B cell (primary cell): Measurements from ENCODE around the gene ZFAND6. TPM values are rescaled to one million over a fixed set of nuclear protein-coding genes. Genes with fewer than 3 reads are reported as not detected.

Source experiments
- ATAC-seq: fragments of 200-7000 bp; cut with Tn5 transposase; one replicate; pipeline ENCODE4 v1.10.0; 2021; ENCODE audit warnings: low read depth, mild to moderate bottlenecking, moderate number of reproducible peaks, moderate library complexity
- CTCF ChIA-PET: fragments of 350-600 bp; sonication (Branson Sonifier 250); formaldehyde crosslinking; loops from one replicate; lab custom pipeline; 2021; ENCODE audit warnings: antibody characterized with exemption, inconsistent platforms; lab: Charles Lee
- POLR2A ChIA-PET: fragments of 350-600 bp; sonication (Branson Sonifier 250); formaldehyde crosslinking; loops from one replicate; lab custom pipeline; 2021; ENCODE audit warnings: antibody characterized with exemption; lab: Charles Lee
- DNase-seq: peaks from one replicate; pipeline ENCODE4 v3.0.0; 2013
- H2AFZ ChIP-seq: 2 replicates; pipeline ENCODE4 v1.6.1; 2012; ENCODE audit warnings: mild to moderate bottlenecking, low read depth, low read length; ENCODE audit not compliant: insufficient read depth, poor library complexity, severe bottlenecking
- H3K27ac ChIP-seq, 2 donors: 1 replicate in 1 of 2; 2 replicates in 1 of 2; pipeline ENCODE4 v1.5.1; 2012 to 2013; ENCODE audit warnings: low read length in 2 of 2, mild to moderate bottlenecking in 2 of 2, moderate library complexity in 1 of 2
- H3K27me3 ChIP-seq, 4 experiments: fragments of 200-600 bp in 1 of 4; sonication (generic) in 1 of 4; replicated peaks in 1 of 4; 1 replicate in 2 of 4; 2 replicates in 2 of 4; pipeline versions ENCODE4 v1.6.1 to v1.7.0; 2013 to 2016; ENCODE audit warnings: low read length in 3 of 4, mild to moderate bottlenecking in 2 of 4, mixed read lengths in 1 of 4, moderate library complexity in 1 of 4; ENCODE audit not compliant: insufficient read depth in 4 of 4, control insufficient read depth in 3 of 4; ENCODE audit errors: control extremely low read depth in 1 of 4
- H3K36me3 ChIP-seq, 2 experiments: replicated peaks in 1 of 2; 1 replicate in 1 of 2; 2 replicates in 1 of 2; pipeline versions ENCODE4 v1.6.1 to v1.7.1; 2013; ENCODE audit warnings: low read length in 1 of 2; ENCODE audit not compliant: insufficient read depth in 2 of 2, control insufficient read depth in 1 of 2; ENCODE audit errors: control extremely low read depth in 1 of 2, extremely low read depth in 1 of 2
- H3K4me1 ChIP-seq, 2 donors: fragments of 200-600 bp in 1 of 2; sonication (generic) in 1 of 2; 1 replicate in 1 of 2; 2 replicates in 1 of 2; pipeline versions ENCODE4 v1.5.1 to v1.6.1; 2013 to 2017; ENCODE audit warnings: low read length in 2 of 2; ENCODE audit not compliant: control insufficient read depth in 2 of 2, insufficient read depth in 2 of 2
- H3K4me2 ChIP-seq: replicated peaks from 2 replicates; pipeline ENCODE3; 2012; ENCODE audit warnings: mild to moderate bottlenecking, low read depth, low read length; ENCODE audit not compliant: poor library complexity, severe bottlenecking
- H3K4me3 ChIP-seq, 5 experiments: fragments of 200-600 bp in 1 of 5; sonication (generic) in 1 of 5; 1 replicate in 3 of 5; 2 replicates in 2 of 5; pipeline versions ENCODE4 v1.5.1 to v1.7.0; 2011 to 2016; ENCODE audit warnings: low read length in 4 of 5, mild to moderate bottlenecking in 4 of 5, low read depth in 2 of 5, control low read depth in 1 of 5, moderate library complexity in 1 of 5; ENCODE audit not compliant: insufficient read depth in 1 of 5; ENCODE audit errors: control extremely low read depth in 1 of 5, extremely low read depth in 1 of 5
- H3K79me2 ChIP-seq: fragments of 200-600 bp; sonication (generic); one replicate; pipeline ENCODE4 v1.6.0; 2016; ENCODE audit warnings: low read length; ENCODE audit not compliant: control insufficient read depth, insufficient read depth
- H3K9ac ChIP-seq: fragments of 200-600 bp; sonication (generic); 2 replicates; pipeline ENCODE4 v1.6.1; 2017; ENCODE audit warnings: mild to moderate bottlenecking, low read length, moderate library complexity
- H3K9me3 ChIP-seq, 3 donors: one replicate each; pipeline versions ENCODE4 v1.6.1 to v1.7.1; 2013; ENCODE audit warnings: low read length in 2 of 3; ENCODE audit not compliant: control insufficient read depth in 2 of 3, insufficient read depth in 1 of 3; ENCODE audit errors: control extremely low read depth in 1 of 3
- H4K20me1 ChIP-seq: 2 replicates; pipeline ENCODE4 v1.6.0; 2012; ENCODE audit warnings: mild to moderate bottlenecking, low read length; ENCODE audit not compliant: insufficient read depth, control insufficient read depth, poor library complexity, severe bottlenecking
- H3K27ac Mint-ChIP-seq: one replicate; pipeline ENCODE4 v1.8.0; 2021; ENCODE audit warnings: mixed read lengths
- H3K27me3 Mint-ChIP-seq: one replicate; pipeline ENCODE4 v1.8.0; 2021; ENCODE audit warnings: mixed read lengths
- H3K4me1 Mint-ChIP-seq: one replicate; pipeline ENCODE4 v1.8.0; 2021; ENCODE audit warnings: mixed read lengths
- H3K4me3 Mint-ChIP-seq: one replicate; pipeline ENCODE4 v1.8.0; 2021; ENCODE audit warnings: mixed read lengths
- H3K9me3 Mint-ChIP-seq: one replicate; pipeline ENCODE4 v1.8.0; 2022; ENCODE audit warnings: mixed read lengths; ENCODE audit not compliant: insufficient read depth
- CTCF ChIP-seq: fragments of 200-600 bp; IDR thresholded peaks from one replicate; pipeline ENCODE4 v1.8.0; 2022; ENCODE audit warnings: antibody characterized with exemption, mild to moderate bottlenecking
- EZH2 ChIP-seq: IDR thresholded peaks from 2 replicates; pipeline ENCODE4 v1.6.1; 2012; ENCODE audit warnings: borderline replicate concordance, low read depth, mild to moderate bottlenecking, moderate library complexity, low read length; ENCODE audit not compliant: insufficient read depth, poor library complexity, severe bottlenecking
- WGBS: methylation state at CpG from one replicate; pipeline ENCODE4 v1.1.5; 2013; ENCODE audit warnings: missing lambda C conversion rate; ENCODE audit not compliant: insufficient coverage; 5-methylcytosine and 5-hydroxymethylcytosine counted together
- intact Hi-C: fragments of 100-400 bp; cut with micrococcal nuclease; formaldehyde crosslinking; loops from one replicate; pipeline ENCODE4 v1.10.0; 2022
- polyA plus RNA-seq: library from polyadenylated mRNA; depleted of rRNA; stranded (reverse); fragments of >200 nt; gene quantifications from 2 replicates; pipeline ENCODE4 v1.2.3, GENCODE V29; 2012
- total RNA-seq, 2 donors: library from RNA; stranded (reverse); fragments of 120-200 nt in 1 of 2; gene quantifications; 1 replicate in 1 of 2; 2 replicates in 1 of 2; pipeline versions ENCODE4 v1.2.3 to v1.2.4, GENCODE V29; 2013 to 2022

Gene ZFAND6
- total and polyA plus RNA-seq, 2 donors (not counting 1 experiment from before 2014, with no cell fraction given), result 60.6 to 144 TPM

- Histone ChIP-seq H3K4me1 (peaks cover 3 to 4% of the 10 kb centered on the region in 2 donors), H3K4me2 (no peak overlapping the region), H3K9me3 (no peaks in the 10 kb centered on the region), H3K9ac (no peak overlapping the region), H3K79me2 (peaks cover 87% of the 10 kb centered on the region), H3K4me3 (no peak overlapping the region), H4K20me1 (peaks cover 66% of the 10 kb centered on the region), H2AFZ (no peak overlapping the region), H3K27ac (no peak overlapping the region), H3K36me3 (no peaks in the 10 kb centered on the region), H3K27me3 (no peaks in the 10 kb centered on the region)
- ATAC-seq, result no peak
- intact Hi-C loops, result no loop called here
- H3K27ac Mint-ChIP-seq, result no peak overlapping the region
- H3K4me3 Mint-ChIP-seq, result no peak overlapping the region
- no peaks in the 10 kb centered on the region for H3K27me3 Mint-ChIP-seq
- peaks cover 65% of the 10 kb centered on the region for H3K4me1 Mint-ChIP-seq
- ChIA-PET POLR2A (no interaction called here), CTCF (interaction anchor here (0.7 kb wide), 1 partner anchor 8 kb away, joined by 3 read pairs; no protein-coding TSS in a partner anchor)
- TF ChIP-seq EZH2 (no peak), CTCF (no peak)
- no CpG with 5 or more reads among the region's 4 CpGs for WGBS
- no peaks in the 10 kb centered on the region for H3K9me3 Mint-ChIP-seq
- no peak for DNase-seq
Observed at GRCh38 chr15:80114114-80114513, 54.6 kb downstream of the ZFAND6 start.

DNA sequence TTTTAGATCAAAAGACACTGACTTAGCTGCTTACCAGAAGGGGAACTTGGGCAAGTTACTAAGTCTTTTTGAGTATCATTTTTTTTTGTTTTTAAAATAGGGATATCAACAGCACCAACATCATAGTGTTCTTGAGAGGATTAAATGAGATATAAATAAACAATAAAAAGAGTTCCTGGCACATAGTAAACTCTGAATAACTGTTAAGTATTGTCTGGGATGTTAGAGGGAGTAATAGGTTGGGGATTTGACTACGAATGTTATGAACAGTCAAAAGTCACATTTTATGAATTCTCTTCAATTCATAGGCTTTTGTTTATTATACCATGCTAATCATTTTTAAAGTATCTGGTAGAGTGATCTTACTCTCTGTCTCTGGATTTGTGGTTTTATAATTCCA lies 55.5 kb downstream of the ZFAND6 start:
- CTCF ChIA-PET, result no interaction called here
- peaks cover 3 to 4% of the 10 kb centered on the region in 2 donors for H3K4me1 ChIP-seq
- no peak overlapping the region for H3K27ac ChIP-seq
- DNase-seq (no peak), ATAC-seq (no peak)
- no peak overlapping the region for H2AFZ ChIP-seq
- no CpG with 5 or more reads among the region's 1 CpG for WGBS
- no peak for TF ChIP-seq CTCF
- no peak for TF ChIP-seq EZH2
- H3K9me3 Mint-ChIP-seq, result no peaks in the 10 kb centered on the region
- H3K9ac ChIP-seq, result no peak overlapping the region
- no peak overlapping the region for H3K4me3 Mint-ChIP-seq
- intact Hi-C loops, result no loop called here
- peaks cover 79% of the 10 kb centered on the region for H3K79me2 ChIP-seq
- H4K20me1 ChIP-seq, result peaks cover 64% of the 10 kb centered on the region
- H3K9me3 ChIP-seq, result no peaks in the 10 kb centered on the region
- no peaks in the 10 kb centered on the region for H3K27me3 Mint-ChIP-seq
- H3K27ac Mint-ChIP-seq, result no peak overlapping the region
- H3K27me3 ChIP-seq, result no peaks in the 10 kb centered on the region
- no peak overlapping the region for H3K4me2 ChIP-seq
- peaks cover 57% of the 10 kb centered on the region for H3K4me1 Mint-ChIP-seq
- POLR2A ChIA-PET, result interaction anchor here (0.6 kb wide), 1 partner anchor 105 kb away, joined by 3 read pairs; no protein-coding TSS in a partner anchor
- no peak overlapping the region for H3K4me3 ChIP-seq
- H3K36me3 ChIP-seq, result peaks cover 0 to under 1% of the 10 kb centered on the region in 2 experiments
